Measurements from ENCODE around the gene SUMF1. TPM values are rescaled to one million over a fixed set of nuclear protein-coding genes. Genes with fewer than 3 reads are reported as not detected.

SUMF1 gene
- total RNA-seq, 2 experiments from 2014 or later, result 6.3 to 7.1 TPM

DNA sequence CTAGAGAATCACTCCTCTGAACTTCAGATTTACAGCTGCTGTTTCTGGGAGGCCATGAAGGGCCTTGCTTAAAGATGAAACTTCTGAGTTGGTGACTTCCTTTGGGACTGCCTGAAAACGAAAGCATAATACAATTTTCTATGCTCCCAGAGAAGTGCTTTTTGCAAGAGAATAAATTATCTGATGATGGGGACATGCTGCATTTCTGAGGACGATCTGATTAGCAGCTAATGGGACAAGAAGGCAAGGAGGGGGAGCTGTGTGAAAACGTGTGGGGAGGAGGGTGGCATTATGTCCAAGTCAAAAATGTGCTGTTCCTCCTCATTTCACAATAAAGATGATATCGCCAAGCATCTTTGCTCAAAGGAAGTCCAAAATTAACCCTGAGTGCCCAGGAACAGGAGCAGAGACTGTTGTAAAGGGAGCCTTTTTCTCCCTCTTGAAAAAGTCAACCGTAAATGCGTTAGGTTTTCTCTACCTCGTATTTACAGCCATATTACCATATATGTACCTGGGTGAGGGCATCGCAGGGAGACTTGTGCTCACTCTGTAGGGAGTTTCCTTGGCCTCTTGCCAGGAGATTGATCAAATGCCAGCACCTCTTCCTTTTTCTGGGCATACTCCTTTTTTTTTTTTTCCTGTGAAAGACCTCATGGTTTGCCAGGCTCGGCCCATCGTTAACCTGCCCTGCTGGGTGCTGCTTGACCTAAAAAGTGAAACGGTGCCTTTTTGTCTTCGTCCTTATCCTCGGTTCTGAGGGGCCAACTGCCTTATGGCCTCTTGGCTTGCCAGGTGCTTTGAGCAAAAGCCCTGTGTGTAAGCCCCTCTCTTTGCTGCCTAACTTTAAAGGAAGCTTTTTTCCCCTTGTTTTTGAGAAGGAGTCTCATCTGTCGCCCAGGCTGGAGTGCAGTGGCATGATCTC, 37.5 kb upstream of the SUMF1 start:
- Mint-ChIP-seq H3K27ac (peak overlapping the region; percentile 92), H3K27me3 (no peaks in the 10 kb centered on the region), H3K9me3 (no peaks in the 10 kb centered on the region), H3K36me3 (peaks cover 26% of the 10 kb centered on the region), H3K4me1 (peaks cover 63% of the 10 kb centered on the region), H3K4me3 (peak overlapping the region; percentile 85)
- DNase-seq, result no peak

DNA sequence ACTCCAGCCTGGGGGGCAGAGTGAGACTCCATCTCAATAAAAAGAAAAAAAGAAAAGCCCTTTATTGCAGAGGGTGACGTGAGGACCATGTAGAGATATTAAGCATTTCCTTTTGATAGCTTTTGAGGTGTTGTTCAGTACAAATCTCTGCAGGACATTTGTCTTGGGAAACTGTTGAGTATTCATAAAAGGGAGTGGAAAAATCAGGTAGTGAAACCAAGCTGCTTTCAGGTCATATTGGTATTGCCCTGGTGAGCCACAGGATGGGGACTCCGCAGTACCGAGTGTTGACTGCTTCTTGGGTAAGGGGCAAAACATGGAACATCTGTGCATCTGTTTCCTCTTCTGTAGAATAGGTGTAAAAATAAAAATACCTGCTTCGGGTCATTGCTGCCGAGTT, 36.0 kb upstream of the SUMF1 start:
- Mint-ChIP-seq H3K9me3 (no peaks in the 10 kb centered on the region), H3K4me1 (peaks cover 51% of the 10 kb centered on the region), H3K27ac (peak overlapping the region; percentile 92), H3K4me3 (no peak overlapping the region), H3K27me3 (no peaks in the 10 kb centered on the region), H3K36me3 (peaks cover 15% of the 10 kb centered on the region)
- DNase-seq, result no peak

DNA sequence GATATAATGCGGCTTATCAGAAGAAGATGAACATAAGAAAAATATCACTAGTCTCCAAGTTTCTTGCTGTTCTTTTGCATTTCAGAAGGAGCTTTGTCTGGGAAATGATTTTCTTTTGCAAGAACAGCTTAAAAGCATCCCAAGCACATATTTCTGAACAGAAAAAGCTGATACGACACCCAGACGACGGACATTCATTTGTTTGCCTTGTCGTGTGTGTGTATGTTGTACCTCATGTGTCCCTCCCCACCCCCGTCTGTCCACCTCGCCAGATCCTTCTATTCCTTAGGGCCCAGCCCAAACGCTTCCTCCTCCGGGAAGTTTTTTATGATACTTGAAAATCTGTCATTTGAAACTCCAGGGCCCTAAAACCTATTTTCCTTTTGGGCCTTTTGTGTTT, 34.9 kb upstream of the SUMF1 start:
- peaks cover 20% of the 10 kb centered on the region for H3K36me3 Mint-ChIP-seq
- no peak overlapping the region for H3K27ac Mint-ChIP-seq
- H3K4me3 Mint-ChIP-seq, result no peak overlapping the region
- no peaks in the 10 kb centered on the region for H3K27me3 Mint-ChIP-seq
- H3K9me3 Mint-ChIP-seq, result no peaks in the 10 kb centered on the region
- DNase-seq, result no peak
- peaks cover 43% of the 10 kb centered on the region for H3K4me1 Mint-ChIP-seq

DNA sequence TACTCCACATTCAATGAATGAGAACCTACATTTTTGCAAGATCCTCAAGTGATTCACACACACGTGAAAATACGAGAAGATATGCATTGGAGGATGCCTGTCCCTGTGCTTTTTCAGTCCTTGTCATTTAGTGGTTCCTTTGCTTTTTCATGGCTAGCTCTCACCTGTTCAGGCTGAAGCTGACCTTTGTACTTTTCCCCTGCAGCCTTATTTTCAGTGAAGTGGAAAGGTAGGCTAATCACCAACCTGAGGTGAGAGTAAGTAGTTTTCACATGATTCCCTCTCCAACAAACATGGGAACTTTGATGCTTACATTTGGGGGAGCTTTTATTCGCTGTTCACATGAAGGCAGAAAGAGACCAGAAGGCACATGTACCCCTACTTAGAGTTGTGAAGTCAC, 34.4 kb upstream of the SUMF1 start:
- Mint-ChIP-seq H3K27ac (no peak overlapping the region), H3K9me3 (no peaks in the 10 kb centered on the region), H3K4me3 (no peak overlapping the region), H3K4me1 (peaks cover 46% of the 10 kb centered on the region), H3K36me3 (peaks cover 25% of the 10 kb centered on the region), H3K27me3 (no peaks in the 10 kb centered on the region)
- DNase-seq, result no peak

DNA sequence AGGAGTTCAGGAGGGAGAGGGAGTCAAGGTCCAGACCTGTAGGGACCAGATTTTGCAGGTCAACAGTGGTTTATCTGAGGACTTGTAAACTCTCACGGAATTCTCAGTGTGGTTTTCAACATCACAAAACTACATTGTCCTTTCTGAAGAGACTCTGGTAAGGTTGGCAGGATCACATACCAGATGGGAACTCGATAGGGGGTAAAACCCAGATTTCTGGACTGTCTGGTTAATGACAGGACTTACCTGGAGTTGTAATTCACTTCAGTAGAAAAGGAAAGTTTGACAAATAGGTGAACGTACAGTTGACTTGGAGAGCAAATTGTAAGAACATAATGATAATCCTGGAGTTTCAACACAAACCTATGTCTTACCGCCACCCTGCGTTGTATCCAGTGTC, 31.4 kb upstream of the SUMF1 start:
- H3K4me3 Mint-ChIP-seq, result no peak overlapping the region
- DNase-seq, result no peak
- H3K36me3 Mint-ChIP-seq, result peaks cover 26% of the 10 kb centered on the region
- no peaks in the 10 kb centered on the region for H3K27me3 Mint-ChIP-seq
- H3K9me3 Mint-ChIP-seq, result no peaks in the 10 kb centered on the region
- no peak overlapping the region for H3K27ac Mint-ChIP-seq
- peaks cover 43% of the 10 kb centered on the region for H3K4me1 Mint-ChIP-seq

DNA sequence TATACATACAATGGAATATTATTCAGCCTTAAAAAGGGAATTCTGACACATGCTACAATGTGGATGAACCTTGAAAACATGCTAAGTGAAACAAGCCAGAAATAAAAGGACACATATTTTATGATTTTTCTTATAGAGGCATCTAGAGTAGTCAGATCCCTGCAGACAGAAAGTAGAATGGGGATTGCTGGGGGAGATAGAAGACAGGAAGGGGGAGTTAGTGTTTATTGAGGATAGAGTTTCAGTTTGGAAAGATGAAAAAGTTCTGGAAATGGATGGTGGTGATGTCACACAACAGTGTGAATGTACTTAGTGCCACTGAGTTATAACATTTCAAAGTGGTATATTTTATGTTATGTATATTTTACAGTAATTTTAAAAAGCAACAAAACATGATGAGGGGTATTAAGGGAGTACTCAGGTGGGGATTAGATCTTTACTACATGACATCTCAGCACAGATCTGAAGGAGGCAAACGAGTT, 30.8 kb upstream of the SUMF1 start:
- H3K4me3 Mint-ChIP-seq, result no peak overlapping the region
- H3K27ac Mint-ChIP-seq, result peak overlapping the region; percentile 13
- H3K36me3 Mint-ChIP-seq, result peaks cover 26% of the 10 kb centered on the region
- H3K27me3 Mint-ChIP-seq, result no peaks in the 10 kb centered on the region
- no peaks in the 10 kb centered on the region for H3K9me3 Mint-ChIP-seq
- peaks cover 37% of the 10 kb centered on the region for H3K4me1 Mint-ChIP-seq
- no peak for DNase-seq

DNA sequence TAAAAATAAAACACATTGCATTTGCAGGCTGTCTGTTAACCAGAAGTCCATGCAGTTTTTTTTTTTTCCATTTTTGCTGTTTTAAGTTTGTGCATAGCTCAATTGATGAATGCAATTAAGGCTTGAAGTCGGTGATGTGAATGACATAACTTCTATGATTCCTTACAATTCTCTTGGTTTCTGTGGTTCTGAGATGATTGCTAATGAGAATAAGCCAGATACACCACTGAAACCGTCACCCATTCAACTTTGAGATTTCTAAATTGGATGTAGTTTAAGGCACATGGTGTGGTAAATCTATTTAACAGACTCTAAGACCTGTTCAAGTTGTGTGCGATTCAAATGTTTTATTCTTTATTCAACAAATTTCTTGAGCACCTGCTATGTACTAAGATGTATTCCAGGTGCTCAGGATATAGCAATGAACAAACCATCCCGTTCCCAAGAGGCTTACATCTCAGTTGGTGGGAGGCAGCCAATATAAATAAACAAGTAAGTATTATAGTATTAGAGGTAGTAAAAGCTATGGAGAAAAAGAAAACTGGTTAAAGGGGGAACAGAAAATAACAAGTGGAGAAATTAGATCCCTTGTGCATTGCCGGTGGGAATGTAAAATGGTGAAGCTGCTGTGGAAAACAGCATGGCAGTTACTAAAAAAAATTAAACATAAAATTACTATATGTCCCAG, 30.1 kb upstream of the SUMF1 start:
- Mint-ChIP-seq H3K4me3 (no peak overlapping the region), H3K27ac (no peak overlapping the region), H3K9me3 (no peaks in the 10 kb centered on the region), H3K36me3 (peaks cover 26% of the 10 kb centered on the region), H3K4me1 (peaks cover 37% of the 10 kb centered on the region), H3K27me3 (no peaks in the 10 kb centered on the region)
- no peak for DNase-seq

DNA sequence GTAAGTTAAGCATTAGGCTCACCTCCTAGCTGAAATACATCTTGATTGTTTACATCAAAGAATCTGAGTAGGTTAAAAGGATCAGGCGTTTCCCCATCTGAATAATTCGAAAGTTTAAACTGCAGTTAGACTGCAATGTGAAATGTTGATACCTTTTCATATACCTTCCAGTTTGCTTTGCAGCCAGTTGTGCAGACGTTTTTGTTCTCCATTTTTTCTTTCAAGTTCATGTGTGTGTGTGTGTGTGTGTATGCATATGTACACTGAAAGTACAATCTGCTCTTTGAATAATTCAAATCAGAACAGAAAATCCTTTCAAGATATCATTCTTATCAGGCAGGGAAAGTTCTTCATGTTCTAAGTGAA, 29.0 kb upstream of the SUMF1 start:
- DNase-seq, result no peak
- Mint-ChIP-seq H3K4me3 (peak overlapping the region; percentile 95), H3K27ac (peak overlapping the region; percentile 91), H3K27me3 (peaks cover 2% of the 10 kb centered on the region), H3K4me1 (peaks cover 39% of the 10 kb centered on the region), H3K36me3 (peaks cover 26% of the 10 kb centered on the region), H3K9me3 (no peaks in the 10 kb centered on the region)

DNA sequence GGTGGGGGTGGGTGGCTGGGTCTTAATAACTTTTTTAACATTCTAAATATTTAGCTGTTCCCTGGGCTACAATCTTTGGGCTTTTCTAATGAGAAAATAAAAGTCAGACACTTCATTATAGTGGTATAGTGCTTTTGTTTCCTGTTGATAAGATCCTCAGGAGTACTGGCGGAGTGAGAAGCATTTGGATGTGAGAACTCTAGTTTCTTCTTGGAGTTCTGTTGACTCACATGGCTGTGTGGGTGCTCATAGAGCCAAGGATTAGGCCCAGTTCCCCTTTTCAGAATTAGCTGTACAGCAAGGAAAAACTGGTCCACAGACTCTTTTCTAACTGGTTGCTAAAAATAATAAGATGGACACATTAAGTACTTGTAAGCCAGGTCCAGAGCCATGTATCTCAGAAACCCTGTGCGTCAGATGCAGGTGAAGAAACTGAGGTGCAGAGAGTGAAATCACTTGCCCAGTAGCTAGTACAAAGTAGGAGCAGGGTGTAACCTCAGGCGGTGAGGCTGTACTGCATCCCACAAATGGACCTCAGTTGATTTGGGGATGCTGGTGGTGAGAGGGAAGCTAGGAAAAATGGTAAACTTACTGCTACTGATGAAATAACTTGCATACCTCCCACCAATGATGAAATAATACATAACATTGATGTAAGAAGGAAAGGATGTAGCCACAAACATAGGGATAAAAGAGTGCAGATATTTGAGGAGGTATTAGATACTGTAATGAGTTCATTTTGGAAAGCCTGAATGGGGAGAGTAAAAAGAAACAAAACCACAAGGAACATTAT, 28.4 kb upstream of the SUMF1 start:
- H3K9me3 Mint-ChIP-seq, result no peaks in the 10 kb centered on the region
- peaks cover 26% of the 10 kb centered on the region for H3K36me3 Mint-ChIP-seq
- H3K4me3 Mint-ChIP-seq, result peak overlapping the region; percentile 95
- DNase-seq, result no peak
- peaks cover 39% of the 10 kb centered on the region for H3K4me1 Mint-ChIP-seq
- H3K27me3 Mint-ChIP-seq, result peaks cover 5% of the 10 kb centered on the region
- H3K27ac Mint-ChIP-seq, result peak overlapping the region; percentile 91

DNA sequence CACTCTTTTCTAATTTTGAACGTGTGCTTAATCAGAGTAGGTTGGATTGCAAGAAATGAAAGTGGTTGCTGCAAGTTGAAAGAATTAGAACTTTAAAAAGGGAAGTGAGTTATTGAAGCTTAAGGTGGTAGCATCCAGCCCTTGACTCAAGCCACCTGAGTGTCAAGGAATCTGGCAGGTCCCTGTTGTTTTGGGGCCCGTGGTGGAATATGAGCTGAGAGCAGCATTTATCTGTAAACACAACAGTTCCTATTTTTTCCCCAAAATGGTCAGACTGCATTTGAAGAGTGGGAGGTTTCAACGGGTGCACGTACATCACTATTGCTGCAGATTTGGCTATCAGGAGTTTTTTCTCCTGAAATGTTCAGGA, 27.8 kb upstream of the SUMF1 start:
- H3K27ac Mint-ChIP-seq, result peak overlapping the region; percentile 91
- peaks cover 24% of the 10 kb centered on the region for H3K36me3 Mint-ChIP-seq
- peaks cover 5% of the 10 kb centered on the region for H3K27me3 Mint-ChIP-seq
- peaks cover 39% of the 10 kb centered on the region for H3K4me1 Mint-ChIP-seq
- no peaks in the 10 kb centered on the region for H3K9me3 Mint-ChIP-seq
- peak overlapping the region; percentile 95 for H3K4me3 Mint-ChIP-seq
- no peak for DNase-seq

DNA sequence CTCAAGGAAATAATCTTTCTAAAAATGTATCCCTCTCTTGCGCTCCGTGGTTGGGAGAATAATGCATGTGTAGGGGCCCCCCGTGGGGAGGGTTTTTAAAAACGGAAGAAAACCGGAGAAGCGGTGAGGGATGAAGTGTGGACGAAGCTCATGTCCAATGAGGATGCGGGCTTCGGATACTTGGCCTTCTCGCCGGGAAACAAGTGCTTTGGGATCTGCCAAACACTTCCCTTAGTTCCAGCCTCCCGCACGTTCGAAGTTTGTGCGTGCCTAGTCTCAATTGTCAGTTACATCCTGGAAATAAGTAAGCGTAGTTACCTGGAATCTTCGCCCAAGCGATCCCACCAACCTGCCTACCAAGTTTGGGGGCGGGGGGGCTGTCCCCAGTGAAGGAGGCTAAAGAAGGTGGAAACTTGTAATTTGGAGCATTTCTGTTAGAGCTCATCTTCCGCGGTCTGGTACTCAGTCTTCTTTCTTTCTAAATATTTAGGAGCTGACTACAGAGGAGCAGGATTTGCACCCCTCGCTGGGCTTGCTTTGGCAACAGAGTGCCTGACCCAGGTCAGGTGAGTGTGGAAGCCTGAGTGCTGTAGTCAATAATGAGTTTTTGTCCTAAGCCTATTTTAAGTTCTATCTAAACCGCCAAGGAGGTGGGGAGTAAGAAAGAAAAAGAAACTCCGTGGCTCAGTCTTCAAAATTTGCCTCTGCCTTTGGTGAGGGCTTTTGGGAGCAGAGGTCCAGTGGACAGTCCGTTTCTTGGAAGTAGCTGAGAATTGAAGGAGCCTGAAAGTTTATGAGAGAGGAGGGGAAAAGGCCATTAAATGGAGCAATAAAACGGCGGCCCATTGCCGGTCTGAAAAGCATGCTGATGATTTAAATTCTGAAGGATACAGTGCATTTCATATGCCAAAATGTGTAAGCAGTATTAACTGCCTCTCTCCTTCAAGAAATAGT, 27.1 kb upstream of the SUMF1 start:
- peak; percentile 39 for DNase-seq

DNA sequence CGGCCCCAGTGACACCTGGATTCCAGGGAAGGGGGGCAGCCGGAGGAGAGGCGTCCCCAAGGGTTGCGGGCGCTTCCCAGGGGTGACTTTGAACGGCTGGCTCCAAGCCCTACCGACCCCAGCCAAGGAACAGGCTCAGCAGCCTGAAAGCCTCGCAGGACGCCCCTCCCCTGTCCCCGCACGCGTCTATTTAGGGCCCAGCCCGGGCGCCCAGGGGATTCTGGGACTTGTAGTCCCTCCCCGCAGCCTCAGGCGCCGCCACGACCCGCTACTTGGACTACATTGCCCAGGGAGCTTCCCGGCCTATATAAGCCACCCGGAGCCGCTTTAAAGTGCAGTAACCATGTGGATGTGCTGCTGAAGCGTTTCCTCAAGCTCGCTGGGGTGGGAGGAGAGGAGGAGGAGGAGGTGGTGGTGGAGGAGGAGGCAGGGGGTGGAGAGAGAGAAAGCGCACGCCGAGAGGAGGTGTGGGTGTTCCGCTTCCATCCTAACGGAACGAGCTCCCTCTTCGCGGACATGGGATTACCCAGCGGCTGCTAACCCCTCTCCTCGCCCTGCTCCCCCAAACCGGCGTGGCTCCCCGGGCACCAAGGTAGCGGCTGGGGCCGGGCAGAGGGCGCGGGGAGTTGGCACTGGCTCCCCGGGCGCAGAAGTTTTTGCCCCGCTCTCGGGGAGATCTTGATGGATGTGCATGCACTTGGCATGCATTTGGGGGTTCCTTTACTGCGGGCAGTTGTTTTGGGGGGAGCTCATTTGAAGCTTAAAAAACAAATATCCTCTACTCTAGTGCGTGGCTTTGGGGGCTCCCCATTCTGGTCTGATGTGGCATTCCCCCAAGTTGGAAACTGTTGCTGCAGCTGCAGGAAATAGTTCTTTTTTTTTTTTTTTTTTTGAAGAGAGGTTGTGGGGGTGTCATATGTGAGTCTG, 26.2 kb upstream of the SUMF1 start, which contains the start of gene ITPR1:
Gene ITPR1, plus strand, starts transcription at position 335 of the 927 bp plus-strand sequence. CDS start 23,144 bp downstream, outside the sequence.
- H3K36me3 Mint-ChIP-seq, result peaks cover 24% of the 10 kb centered on the region
- peak; percentile 98 for DNase-seq
- H3K4me3 Mint-ChIP-seq, result peak within 1 kb of the TSS; percentile 95
- H3K27ac Mint-ChIP-seq, result peak within 1 kb of the TSS; percentile 91
- H3K4me1 Mint-ChIP-seq, result peaks cover 39% of the 10 kb centered on the region
- H3K9me3 Mint-ChIP-seq, result no peaks in the 10 kb centered on the region
- H3K27me3 Mint-ChIP-seq, result peaks cover 5% of the 10 kb centered on the region

More for the DNA sequence above, 27.1 kb upstream of the SUMF1 start:
- peaks cover 24% of the 10 kb centered on the region for H3K36me3 Mint-ChIP-seq
- H3K27ac Mint-ChIP-seq, result peak overlapping the region; percentile 91
- H3K27me3 Mint-ChIP-seq, result peaks cover 5% of the 10 kb centered on the region
- no peaks in the 10 kb centered on the region for H3K9me3 Mint-ChIP-seq
- peaks cover 39% of the 10 kb centered on the region for H3K4me1 Mint-ChIP-seq
- H3K4me3 Mint-ChIP-seq, result peak overlapping the region; percentile 95
